GM21447 (cell line): Measurements from ENCODE around the gene DNAH10.
"Not testable (repeated sequence)": the region's sequence is repeated elsewhere in the genome, so short reads cannot be mapped to it uniquely, and the experiment has no call there.

Experiments
- ATAC-seq: cut with Tn5 transposase; IDR thresholded peaks from one replicate; pipeline ENCODE4 v1.9.1; 2021; ENCODE audit not compliant: unreplicated experiment

DNAH10 gene

DNA sequence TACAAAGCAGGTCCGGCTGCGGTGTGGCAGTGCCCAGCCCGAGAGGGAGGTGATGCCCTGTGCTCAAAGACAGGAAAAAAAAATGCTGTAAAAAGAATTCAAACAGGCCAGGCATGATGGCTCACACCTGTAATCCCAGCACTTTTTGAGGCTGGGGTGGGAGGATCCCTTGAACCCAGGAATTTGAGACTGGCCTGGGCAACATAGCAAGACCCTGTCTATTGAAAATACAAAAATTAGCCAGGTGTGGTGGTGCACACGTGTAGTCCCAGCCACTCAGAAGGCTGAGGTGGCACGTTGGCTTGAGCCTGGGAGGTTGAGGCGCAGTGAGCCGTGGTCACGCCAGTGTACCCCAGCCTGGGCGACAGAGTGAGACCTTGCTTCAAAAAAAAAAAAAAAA, 26.4 kb downstream of the DNAH10 start:
- no peak for ATAC-seq

GRCh38 chr12:123789422-123789821, 27.3 kb downstream of the DNAH10 start:
- ATAC-seq, result not testable (repeated sequence)

GRCh38 chr12:123790905-123791467, 28.9 kb downstream of the DNAH10 start:
- ATAC-seq, result no peak

DNA sequence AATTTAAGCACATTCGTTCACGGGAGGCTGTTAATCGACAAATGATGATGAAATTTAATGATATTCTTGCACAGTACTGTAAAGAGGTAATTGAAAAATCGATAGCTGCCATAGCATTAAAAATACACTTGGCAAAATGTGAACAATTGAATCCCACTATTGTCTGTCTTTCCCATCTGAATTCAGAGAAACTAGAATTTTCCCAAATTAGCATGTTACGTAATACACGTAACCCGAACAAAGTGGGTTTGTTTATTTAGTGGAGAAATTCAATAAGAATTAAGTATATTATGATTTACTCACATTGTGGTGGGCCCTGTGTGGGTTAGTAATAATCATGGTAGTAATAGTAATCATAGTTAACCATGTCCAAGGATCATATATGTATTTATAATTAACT, 31.9 kb downstream of the DNAH10 start:
- ATAC-seq, result no peak

DNA sequence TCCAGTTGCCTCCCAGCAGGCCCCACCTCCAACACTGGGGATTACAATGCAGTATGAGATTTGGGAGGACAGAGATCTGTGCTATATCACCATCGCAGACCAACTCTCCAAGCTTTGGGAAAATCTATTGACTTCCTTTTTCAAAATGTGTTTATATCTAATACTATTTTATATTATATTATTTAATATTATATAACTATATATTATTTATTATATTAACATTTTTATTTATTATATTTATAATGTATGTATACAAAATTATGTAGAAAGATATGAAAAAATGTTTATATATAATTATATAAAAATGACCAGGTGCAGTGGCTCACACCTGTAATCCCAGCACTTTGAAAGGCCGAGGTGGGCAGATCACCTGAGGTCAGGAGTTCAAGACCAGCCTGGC, 36.4 kb downstream of the DNAH10 start:
- no peak for ATAC-seq

DNA sequence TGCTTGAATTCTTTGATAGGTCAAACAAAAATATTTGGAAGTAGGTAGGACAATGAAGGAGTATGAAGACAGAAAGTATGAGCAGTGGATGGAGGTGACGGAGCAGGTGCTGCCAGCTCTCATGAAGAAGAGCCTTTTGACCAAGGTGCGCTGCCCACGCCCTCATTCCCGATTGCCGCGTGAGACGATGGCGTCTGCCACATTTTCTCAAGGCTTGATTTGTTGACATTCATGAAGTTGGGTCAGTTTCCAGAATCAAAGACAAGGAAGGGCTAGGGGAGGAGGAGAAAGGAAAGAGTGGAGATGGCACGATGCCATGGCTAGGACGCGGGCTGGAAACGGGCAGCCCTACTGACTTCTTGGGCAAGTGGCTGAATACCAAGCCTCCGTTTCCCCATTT, 37.1 kb downstream of the DNAH10 start:
- ATAC-seq, result no peak

GRCh38 chr12:123801573-123802178, 39.6 kb downstream of the DNAH10 start:
- no peak for ATAC-seq

GRCh38 chr12:123805173-123805572, 43.1 kb downstream of the DNAH10 start:
- no peak for ATAC-seq

DNA sequence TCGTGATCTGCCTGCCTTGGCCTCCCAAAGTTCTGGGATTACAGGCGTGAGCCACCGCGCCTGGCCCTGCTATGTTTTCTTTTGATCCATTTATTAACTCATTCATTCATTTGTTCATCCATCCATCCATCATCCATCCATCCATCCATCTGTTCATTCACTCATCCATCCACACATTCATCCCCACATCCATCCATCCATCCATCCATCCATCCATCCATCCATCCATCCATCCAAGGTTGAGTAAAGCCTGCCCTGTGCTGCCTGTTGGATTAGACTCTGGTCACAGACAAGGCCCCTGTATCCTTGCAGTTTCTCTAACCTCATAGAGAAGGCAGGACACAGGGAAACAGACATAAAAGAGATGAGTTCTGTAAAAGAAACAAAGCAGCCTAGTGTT, 44.9 kb downstream of the DNAH10 start:
- no peak for ATAC-seq

DNA sequence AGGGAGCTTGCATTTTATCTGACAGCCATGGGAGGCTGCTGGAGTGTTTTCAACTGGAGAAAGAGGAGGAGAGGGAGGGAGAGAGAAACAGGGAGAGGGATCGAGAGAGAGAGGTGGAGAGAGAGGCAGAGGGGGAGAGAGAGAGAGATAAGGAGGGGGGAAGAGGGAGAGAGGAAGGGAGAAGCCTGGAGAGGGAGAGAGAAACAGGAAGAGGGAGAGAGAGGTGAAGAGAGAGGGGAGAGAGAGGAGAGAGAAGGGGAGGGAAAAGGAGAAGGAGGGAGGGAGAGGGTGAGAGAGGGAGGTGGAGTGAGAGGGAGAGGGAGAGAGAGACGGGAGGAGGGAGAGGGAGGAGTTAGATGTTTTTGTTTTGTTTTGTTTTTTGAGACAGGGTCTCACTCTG, 45.6 kb downstream of the DNAH10 start:
- no peak for ATAC-seq

DNA sequence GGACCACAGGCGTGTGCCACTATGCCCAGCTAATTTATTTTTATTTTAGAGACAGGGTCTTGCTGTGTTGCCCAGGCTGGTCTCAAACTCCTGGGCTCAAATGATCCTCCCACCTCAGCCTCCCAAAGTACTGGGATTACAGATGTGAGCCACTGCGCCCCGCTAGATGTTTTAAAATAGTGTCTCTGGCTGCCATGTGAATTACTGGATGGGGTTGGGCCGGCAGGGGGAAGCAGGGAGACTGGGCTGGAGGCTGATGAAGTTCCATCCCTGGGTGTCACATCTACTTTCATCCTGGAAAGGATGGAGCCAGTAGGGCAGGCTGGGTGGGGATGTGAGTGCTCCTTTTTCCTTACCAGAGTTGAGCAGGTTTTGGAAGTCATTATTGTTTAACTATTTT, 46.1 kb downstream of the DNAH10 start:
- no peak for ATAC-seq

DNA sequence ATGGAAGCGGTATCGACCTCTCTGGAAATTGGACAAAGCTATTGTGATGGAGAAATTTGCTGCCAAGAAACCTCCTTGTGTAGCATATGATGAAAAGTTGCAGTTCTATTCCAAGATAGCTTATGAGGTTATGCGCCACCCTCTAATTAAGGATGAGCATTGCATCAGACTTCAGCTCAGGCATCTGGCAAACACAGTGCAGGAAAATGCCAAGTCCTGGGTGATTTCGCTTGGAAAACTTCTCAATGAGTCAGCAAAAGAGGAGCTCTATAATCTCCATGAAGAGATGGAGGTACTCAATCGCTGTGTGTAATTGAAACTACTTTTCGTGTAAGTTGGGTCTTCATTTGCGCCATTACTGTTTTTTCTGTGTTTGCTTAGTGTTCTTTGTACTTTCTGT, 51.2 kb downstream of the DNAH10 start:
- ATAC-seq, result no peak

DNA sequence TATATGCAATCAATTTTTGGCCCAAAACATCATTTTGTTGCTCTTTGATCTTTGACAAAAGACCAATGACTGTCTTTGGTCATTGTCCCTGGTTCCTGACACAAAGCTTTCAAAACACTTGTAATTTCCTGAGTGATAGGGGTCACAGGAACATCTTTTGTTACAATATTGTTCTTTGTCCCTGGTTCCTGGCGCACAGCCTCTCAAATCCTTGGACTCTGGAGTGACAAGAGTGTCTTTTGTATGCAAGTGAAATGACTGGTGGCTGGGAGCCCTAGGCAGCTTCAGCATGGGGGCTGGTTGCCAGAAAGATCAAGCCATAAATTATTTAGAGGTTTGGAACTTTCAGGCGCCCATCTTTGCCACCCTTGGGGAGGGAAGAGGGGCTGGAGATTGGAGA, 53.9 kb downstream of the DNAH10 start:
- ATAC-seq, result no peak

GRCh38 chr12:123816896-123817537, 54.9 kb downstream of the DNAH10 start:
- ATAC-seq, result no peak

DNA sequence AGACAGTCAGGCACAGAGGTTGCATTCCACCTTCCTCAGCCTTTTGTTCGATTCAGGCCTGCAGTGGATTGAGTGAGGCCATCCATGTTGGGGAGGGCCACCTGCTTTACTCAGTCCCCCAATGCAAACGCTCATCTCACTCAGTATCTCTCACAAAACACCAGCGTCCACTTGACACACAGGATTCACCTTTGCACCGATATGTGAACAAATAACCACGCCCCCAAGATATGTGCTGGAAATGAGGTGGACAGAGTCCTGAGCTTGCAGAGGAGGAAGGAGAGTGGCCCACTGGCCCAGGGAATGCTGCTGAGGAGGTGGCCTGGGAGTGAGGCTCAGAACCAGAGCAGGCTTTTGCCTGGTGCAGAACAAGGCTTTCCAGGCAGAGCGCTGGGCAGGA, 60.7 kb downstream of the DNAH10 start:
- ATAC-seq, result no peak

- no peak for ATAC-seq
These were observed 66.0 kb downstream of the DNAH10 start for GRCh38 chr12:123828120-123828519.

GRCh38 chr12:123828854-123829547, 66.9 kb downstream of the DNAH10 start:
- no peak for ATAC-seq

DNA sequence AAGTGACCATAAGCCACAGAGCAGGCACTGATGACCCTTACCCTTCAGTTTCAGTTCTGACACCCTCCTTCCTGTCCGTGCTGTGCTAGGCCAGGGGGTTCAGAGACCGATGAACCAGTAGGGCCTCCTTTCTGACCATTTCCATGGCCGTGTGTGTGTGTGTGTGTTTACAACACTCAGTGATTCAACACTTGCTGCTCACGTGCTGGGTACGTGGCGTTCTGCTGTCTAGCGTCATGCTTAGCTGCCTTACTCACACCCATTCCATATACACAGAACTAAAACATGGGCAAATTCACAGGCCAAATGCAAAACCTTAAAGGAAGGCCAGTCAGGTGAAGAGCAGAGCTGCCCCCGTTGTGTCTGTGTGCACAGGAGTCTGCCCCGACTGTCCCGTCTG, 67.5 kb downstream of the DNAH10 start:
- no peak for ATAC-seq

- no peak for ATAC-seq
These were observed 68.6 kb downstream of the DNAH10 start for GRCh38 chr12:123830675-123831074.

DNA sequence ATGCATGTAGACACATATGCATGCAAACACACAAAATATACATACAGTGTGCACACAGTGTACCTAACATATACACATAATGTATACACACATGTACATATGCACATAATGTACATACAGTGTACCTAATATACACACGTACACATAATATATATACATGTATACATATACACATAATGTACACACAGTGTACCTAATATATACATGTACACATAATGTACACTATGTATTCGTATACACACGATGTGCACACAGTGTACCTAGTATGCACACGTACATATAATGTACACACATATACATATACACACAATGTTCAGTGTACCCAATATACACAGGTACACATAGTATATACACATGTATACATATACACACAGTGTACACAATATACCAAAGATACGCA, 70.0 kb downstream of the DNAH10 start:
- no peak for ATAC-seq

- ATAC-seq, result no peak
These were observed 71.7 kb downstream of the DNAH10 start for GRCh38 chr12:123833830-123834229.

GRCh38 chr12:123834845-123835244, 72.7 kb downstream of the DNAH10 start:
- no peak for ATAC-seq
